ENCODE results near the gene PDE5A. TPM values are rescaled to one million over a fixed set of nuclear protein-coding genes. Genes with fewer than 3 reads are reported as not detected.

Gene PDE5A
- total and polyA plus RNA-seq, 10 of the 15 experiments (the other 5 are each of a cell fraction or from before 2014, with no cell fraction given): under 0.01 to 3.9 (median 0.26) TPM; not detected in 1

DNA sequence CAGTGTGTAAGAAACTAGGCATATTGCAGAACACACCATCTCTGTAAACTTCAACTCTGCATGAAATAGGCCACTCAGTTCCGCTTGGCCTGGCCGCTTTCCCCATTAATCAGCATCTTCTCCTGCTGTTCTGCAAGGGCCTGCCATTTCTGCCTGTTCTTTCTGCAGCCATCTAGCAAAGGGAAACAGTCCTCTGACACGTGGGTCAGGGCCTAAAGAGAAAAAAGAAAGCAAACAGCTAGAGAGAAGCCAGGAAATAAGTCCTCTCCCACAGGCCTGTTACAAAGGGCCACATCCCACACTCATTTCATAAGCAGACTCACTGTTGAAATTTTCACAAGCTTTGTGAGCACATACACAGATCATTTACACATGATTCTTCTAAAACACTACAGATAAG, 130.1 kb downstream of the PDE5A start:
- Histone ChIP-seq H3K4me1 (ENCODE audit: control insufficient read depth, insufficient read depth, low read length) (no peaks in the 10 kb centered on the region), H3K79me2 (ENCODE audit: control insufficient read depth, insufficient read depth, low read length) (no peaks in the 10 kb centered on the region), H3K9me3 (replicated peaks; ENCODE audit: control insufficient read depth, insufficient read depth, low read length) (no peaks in the 10 kb centered on the region), H3K9ac (ENCODE audit: control insufficient read depth, insufficient read depth, low read length) (no peak overlapping the region), H3K4me2 (ENCODE audit: control insufficient read depth, insufficient read depth) (no peak overlapping the region), H2AFZ (ENCODE audit: control insufficient read depth, low read depth, low read length) (no peak overlapping the region), H3K27me3 (replicated peaks in 1 of 2; ENCODE audit: control insufficient read depth in 2 of 2, insufficient read depth in 2 of 2, low read length in 1 of 2) (no peaks in the 10 kb centered on the region), H3K36me3 (ENCODE audit: control insufficient read depth in 2 of 2, insufficient read depth in 2 of 2, low read length in 1 of 2) (peaks cover 1 to 6% of the 10 kb centered on the region in 2 experiments; a peak in 2 of 4 replicates), H4K20me1 (ENCODE audit: control insufficient read depth, insufficient read depth) (no peaks in the 10 kb centered on the region), H3K4me3 (no peak overlapping the region), H3K27ac (ENCODE audit: control insufficient read depth, insufficient read depth) (no peak overlapping the region)
- intact Hi-C loops (cut with micrococcal nuclease; ENCODE audit: unreplicated experiment): no loop called here
- FAIRE-seq (no peak), ATAC-seq (no peak), DNase-seq (ENCODE audit: low read depth, low spot score) (no peak)
- ChIA-PET SMC1A (ENCODE audit: uncharacterized antibody, unreplicated experiment) (no interaction called here), RAD21 (ENCODE audit: unreplicated experiment) (no interaction called here), CTCF (no interaction called here), POLR2A (no interaction called here)
- TF ChIP-seq ZNF384 (IDR thresholded peaks at IDR 0.05; ENCODE audit: borderline replicate concordance, low read depth, low read length) (no peak), RFX5 (IDR thresholded peaks at IDR 0.05; ENCODE audit: low read depth, low read length) (no peak), GABPA (IDR thresholded peaks at IDR 0.05; ENCODE audit: low read depth) (no peak), ZNF217 (IDR thresholded peaks at IDR 0.05) (no peak), ETV6 (conservative IDR thresholded peaks at IDR 0.05 in 1 of 2, IDR thresholded peaks at IDR 0.05 in 1 of 2; ENCODE audit: borderline replicate concordance in 1 of 2, low read depth in 1 of 2) (no peak)
- TF ChIP-seq, protein P1, sequence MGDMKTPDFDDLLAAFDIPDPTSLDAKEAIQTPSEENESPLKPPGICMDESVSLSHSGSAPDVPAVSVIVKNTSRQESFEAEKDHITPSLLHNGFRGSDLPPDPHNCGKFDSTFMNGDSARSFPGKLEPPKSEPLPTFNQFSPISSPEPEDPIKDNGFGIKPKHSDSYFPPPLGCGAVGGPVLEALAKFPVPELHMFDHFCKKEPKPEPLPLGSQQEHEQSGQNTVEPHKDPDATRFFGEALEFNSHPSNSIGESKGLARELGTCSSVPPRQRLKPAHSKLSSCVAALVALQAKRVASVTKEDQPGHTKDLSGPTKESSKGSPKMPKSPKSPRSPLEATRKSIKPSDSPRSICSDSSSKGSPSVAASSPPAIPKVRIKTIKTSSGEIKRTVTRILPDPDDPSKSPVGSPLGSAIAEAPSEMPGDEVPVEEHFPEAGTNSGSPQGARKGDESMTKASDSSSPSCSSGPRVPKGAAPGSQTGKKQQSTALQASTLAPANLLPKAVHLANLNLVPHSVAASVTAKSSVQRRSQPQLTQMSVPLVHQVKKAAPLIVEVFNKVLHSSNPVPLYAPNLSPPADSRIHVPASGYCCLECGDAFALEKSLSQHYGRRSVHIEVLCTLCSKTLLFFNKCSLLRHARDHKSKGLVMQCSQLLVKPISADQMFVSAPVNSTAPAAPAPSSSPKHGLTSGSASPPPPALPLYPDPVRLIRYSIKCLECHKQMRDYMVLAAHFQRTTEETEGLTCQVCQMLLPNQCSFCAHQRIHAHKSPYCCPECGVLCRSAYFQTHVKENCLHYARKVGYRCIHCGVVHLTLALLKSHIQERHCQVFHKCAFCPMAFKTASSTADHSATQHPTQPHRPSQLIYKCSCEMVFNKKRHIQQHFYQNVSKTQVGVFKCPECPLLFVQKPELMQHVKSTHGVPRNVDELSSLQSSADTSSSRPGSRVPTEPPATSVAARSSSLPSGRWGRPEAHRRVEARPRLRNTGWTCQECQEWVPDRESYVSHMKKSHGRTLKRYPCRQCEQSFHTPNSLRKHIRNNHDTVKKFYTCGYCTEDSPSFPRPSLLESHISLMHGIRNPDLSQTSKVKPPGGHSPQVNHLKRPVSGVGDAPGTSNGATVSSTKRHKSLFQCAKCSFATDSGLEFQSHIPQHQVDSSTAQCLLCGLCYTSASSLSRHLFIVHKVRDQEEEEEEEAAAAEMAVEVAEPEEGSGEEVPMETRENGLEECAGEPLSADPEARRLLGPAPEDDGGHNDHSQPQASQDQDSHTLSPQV (IDR thresholded peaks at IDR 0.05): no peak
- WGBS (ENCODE audit: insufficient coverage, insufficient replicate concordance, low lambda C conversion rate, missing lambda C conversion rate): 95% methylated on average over 3 of the region's 3 CpGs
- in situ Hi-C loops (cut with MboI): loop anchor here (10.0 kb wide), 1 partner anchor 454 kb away; no protein-coding TSS in a partner anchor
- BruUV-seq (replicated peaks): no TSS peak

Measured in GM12878 (cell line).